ENCODE measurements around the gene SERTAD3.
"Not testable (repeated sequence)": the region's sequence is repeated elsewhere in the genome, so short reads cannot be mapped to it uniquely, and the experiment has no call there.

The SERTAD3 gene

DNA sequence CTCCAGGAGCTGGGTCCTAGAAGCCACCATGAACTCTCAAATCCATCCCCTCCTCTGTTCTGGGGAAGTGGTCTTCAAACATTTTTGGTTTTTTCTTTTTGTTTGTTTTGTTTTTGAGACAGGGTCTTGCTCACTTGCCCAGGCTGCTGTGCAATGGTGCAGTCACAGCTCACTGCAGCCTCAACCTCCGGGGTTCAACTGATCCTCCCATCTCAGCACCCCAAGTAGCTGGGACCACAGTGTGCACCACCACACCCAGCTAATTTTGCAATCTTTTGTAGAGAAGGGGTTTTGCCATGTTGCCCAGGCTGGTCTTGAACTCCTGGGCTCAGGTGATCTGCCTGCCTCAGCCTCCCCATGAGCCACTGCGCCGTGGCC is 14.5 kb upstream of the SERTAD3 start:
- DNase-seq (ENCODE audit: low read depth in 3 of 3, low spot score in 1 of 3): no peak

DNA sequence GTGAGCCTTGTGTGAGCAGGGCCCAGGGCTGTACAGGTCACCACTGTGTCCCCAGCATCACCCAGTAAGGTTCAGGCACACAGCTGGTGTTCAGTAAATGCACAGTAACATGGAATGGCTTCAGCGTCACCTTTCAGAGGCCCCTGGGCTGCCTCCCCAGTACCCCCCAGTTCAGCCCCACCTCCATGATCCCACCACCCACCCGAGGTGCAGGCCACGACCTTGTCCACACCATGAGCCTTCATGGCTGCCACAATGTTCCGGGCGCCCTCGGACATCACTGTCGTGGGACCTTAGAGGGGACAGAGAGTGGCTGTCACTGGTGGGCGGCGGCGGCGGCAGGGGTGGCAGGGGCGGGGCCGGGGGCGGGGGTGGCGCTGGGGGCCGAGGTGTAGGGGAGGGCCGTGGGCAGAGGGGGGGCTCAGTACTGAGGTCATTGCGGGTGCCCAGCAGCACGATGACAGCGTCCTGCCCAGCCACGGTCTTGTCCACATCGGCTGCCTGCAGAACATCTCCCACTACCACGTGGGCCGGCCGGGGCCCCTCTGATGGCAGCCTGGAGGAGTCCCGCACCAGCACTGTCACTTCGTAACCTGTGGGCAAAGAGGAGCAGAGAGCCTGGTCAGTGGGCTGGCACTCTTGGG is 13.9 kb upstream of the SERTAD3 start:
- no peak for DNase-seq (ENCODE audit: low read depth in 3 of 3, low spot score in 1 of 3)

DNA sequence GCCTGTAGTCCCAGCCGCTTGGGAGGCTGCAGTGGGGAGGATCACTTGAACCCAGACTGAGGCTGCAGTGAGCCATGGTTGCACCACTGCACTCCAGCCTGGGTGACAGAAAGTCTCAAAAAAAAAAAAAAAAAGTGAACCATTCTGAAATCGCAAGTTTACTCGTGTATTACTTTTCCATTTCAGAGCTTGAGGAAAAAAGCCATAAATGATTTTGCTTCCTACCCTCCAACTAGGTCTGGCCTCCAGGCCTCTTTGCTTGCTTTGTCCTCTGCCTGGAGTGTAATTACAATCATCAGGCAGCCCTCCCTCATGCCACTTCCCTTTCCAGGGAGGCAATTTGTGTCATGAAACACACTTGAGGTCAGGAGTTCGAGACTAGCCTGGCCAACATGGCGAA is 12.9 kb upstream of the SERTAD3 start:
- DNase-seq (ENCODE audit: low read depth in 3 of 3, low spot score in 1 of 3): no peak

DNA sequence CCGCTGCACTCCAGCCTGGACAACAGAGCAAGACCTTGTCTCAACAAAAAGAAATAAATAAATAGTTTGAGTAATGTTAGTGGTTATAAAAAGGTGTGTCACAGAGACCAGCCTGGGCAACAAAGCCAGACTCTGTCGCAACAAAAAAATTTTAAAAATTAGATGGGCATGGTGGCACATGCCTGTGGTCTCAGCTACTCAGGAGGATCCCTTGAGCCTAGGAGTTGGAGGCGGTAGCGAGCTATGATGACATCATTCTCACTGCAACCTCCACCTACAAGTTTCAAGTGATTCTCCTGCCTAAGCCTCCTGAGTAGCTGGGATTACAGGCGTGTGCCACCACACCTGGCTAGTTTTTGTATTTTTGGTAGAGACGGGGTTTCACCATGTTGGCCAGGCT is 9.8 kb upstream of the SERTAD3 start:
- DNase-seq (ENCODE audit: low read depth in 3 of 3, low spot score in 1 of 3): not testable (repeated sequence)

DNA sequence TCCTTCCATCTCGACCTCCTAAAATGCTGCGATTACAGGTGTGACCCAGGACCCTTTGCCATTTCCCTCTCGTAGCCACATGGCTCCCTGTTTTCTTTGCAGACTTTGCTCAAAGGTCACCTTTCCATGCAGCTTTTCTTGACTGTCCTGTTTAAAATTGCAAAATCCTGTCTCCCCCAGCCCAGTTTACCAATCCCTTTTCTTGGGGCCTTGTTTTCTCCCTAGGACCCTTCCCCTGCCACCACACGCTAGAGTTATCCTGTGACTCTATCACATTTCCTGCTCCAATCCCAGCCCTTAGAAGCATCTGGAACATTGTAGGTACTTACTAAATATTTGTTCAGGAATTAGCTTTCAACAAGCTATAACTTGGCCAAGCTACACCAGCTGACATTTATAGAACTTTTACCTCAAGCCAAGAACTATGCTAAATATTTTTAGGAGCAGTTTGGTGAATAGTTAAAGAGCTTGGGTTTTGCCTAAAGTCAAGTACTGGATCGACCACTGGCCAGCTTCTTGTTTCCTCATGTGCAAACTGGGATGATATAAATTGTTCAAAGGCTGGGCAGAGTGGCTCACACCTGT is 9.1 kb upstream of the SERTAD3 start:
- no peak for DNase-seq (ENCODE audit: low read depth in 3 of 3, low spot score in 1 of 3)

DNA sequence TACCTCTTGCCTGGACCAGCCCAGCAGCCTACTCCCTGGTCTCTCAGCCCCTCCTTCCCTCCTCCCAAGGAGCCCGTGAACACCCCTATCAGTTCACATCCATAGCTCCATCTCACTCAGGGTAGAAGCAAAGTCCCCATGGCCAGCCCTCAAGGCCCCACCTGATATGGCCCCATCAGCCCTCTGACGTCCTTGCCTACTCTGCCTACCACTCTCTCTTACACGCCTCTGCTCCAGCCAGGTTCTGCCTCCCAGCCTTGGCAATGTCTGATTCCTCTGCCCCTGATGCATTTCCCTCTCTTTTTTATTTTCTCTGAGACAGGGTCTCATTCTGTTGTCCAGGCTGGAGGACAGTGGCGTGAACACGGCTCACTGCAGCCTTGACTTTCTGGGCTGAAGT is 7.9 kb upstream of the SERTAD3 start:
- DNase-seq (ENCODE audit: low read depth in 3 of 3, low spot score in 1 of 3): no peak

DNA sequence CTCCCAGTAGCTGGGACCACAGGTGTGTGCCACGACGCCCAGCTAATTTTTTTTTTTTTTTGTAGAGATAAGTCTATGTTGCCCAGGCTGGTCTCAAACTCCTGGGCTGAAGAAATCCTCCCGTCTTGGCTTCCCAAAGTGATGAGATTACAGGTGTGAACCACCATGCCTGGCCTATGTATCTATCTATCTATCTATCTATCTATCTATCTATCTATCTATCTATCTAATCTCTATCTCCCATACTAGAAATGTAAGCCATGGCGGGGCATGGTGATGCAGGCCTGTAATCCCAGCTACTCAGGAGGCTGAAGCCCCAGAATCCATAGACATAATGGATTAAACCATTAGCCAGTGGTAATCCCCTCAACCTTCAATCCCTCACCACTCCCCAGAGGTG is 6.5 kb upstream of the SERTAD3 start:
- no peak for DNase-seq (ENCODE audit: low read depth in 3 of 3, low spot score in 1 of 3)

DNA sequence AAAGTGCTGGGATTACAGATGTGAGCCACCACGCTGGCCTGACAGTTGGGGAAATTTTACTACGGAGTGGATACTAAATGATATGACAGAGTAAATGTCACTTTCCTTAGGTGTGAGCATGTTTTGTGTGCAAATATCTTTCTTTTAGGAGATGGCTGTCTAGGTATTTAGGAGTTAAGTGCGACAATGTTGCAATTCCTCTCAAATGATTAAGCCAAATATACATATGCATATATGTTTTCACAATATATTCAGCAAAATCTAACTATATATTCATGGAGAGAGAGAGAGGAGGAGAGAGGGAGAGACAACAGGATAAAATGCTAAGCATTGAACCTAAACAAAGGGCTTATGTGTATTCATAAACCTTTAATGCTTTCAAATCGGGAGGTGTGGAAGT is 5.4 kb upstream of the SERTAD3 start:
- DNase-seq (ENCODE audit: low read depth in 3 of 3, low spot score in 1 of 3): no peak

DNA sequence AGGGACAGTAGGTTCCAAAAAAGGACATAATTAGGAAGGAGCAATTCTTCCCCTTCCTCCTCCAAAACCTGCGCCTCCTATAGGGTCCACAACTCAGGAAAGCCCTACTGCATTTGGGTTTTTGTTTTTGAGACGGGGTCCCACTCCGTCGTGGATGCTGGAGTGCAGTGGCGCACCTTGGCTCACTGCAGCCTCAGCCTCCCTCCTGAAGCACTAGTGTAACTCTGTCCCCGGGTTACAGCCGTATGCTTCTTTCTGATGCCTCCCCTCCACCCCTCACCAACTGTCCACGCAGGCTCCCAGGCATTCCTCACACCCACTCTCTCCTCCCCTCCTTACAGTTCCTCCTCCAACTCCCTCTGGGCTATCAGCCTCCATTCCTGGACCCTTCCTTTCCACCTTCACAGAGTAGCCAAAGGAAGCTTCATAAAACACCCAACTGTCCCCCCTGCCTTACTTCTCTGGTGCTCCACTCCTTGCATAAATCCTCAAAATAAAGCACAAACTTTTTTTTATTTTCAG is 2.2 kb upstream of the SERTAD3 start:
- DNase-seq (ENCODE audit: low read depth in 3 of 3, low spot score in 1 of 3): no peak

DNA sequence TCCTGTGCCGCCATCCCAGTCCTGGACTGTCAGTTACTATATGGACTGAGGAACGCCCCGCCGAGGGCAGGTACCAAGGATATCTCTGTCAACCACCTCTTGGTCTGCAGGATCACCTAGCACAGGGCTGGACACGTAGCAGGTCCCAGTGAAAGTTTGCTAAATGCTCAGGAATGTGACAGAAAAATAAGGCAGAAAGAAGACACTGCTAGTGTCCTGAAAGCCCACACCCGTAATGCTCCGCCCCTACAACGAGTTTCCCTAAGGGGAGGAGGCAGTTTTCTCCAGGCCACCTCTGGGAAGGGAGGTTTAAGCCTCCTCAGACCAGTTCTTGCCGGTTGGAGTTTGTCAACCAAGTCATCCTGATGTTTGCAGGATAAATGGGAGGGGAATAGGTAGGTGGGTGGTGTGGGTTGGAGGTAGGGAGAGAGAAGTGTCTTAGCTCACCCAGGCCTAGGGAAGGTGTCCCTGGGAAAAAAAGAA is 1.7 kb upstream of the SERTAD3 start:
- DNase-seq (ENCODE audit: low read depth in 3 of 3, low spot score in 1 of 3): no peak

DNA sequence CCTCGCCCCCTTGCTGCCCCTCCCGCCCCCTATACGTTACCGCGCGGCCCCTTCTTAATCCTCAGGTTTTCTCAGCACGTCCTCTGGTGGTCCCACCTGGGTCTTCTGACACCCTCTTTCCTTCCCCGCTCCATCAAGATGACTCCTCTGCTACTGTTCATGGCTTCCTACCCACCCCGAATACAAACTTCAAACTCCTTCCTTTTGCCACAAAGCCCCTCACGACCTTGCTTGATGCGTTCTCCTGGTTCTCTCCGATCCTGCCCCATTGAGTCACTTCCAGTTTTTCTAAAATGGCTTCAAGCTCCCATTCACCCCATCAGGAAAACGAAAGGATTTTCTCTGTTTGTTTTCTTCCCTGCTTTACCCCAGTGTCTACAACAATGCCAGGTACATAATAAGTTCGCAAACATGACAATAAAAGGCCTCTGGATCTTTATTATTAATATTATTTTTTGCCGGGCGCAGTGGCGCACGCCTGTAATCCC is 734 bp upstream of the SERTAD3 start:
- no peak for DNase-seq (ENCODE audit: low read depth in 3 of 3, low spot score in 1 of 3)

DNA sequence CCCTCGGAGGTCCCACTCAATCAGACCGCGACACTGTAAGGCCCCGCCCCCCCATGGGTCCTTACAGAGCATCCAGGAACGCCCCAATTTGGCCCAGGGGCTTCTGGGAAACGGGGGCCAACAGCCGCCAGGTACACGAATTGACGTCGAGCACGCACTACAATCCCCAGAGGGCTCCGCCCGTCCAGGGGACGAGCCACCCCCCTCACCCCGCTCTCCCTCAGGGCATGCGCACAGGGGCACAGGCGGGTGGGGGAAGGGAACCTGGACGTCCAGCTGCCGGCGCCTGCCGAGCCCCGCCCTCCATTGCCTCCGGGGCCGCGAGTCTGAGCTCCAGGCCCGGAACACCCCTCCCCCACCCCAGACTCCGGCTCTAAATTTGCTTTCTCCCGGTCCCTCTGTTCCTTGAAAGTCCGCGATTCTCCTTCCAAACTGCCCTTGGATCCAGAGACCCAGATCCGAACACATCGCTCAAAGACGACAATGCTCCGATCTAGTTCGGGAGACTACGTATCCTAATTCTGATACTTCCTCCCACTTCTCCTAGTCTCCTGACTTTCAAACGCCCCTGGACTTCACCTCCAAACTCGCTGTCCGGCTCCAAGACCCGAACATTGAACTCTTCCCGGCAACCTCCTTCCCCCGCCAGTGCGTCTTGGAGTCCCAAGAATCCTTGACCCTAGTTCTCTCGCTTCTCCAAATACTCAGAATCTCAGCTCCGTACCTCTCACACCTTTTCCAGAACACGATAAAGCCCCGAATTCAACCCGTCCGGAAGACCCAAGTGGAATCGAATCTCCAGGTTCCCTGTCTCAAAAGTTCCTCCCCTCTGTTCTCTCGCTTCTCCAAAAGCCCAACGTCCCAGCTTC is 770 bp downstream of the SERTAD3 start:
- peak; percentile 96 to 99 (median 97) for DNase-seq (ENCODE audit: low read depth in 3 of 3, low spot score in 1 of 3)

DNA sequence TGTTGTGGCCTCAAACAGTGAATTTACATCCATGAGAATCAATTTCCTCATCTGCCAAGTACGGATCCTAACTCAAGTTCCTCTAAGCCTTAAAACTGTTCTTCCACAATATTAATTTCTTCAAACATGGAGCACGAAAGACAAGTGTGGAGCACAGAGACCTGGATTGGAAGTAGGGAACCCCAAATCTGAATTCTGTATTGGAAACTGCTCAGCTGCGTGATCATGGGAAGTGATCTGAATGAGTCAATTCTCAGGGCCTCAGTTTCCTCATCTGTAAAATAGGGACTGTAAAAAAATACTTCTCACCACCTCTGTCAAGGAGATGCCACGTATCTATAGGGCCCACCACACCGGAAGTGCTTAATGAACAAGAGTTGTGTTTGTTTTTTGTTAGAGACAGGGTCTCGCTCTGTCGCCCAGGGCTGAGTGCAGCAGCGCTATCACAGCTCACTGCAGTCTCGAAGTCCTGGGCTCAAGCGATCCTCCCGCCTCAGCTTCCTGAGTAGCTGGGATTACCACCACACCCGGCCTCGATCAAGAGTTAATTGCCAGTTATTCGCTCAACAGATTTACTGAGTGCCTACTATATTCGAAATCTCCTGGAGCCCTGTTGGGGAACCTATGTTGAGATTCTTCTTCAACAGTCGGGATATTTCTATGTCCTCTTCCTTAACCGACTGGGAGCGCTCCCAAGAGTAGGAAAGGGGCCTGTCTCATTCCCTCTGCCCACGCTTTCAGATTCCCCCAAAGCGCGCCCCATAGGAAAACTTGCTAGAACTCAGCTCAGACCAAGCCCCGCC is 1.6 kb downstream of the SERTAD3 start:
- DNase-seq (ENCODE audit: low read depth in 3 of 3, low spot score in 1 of 3): no peak

DNA sequence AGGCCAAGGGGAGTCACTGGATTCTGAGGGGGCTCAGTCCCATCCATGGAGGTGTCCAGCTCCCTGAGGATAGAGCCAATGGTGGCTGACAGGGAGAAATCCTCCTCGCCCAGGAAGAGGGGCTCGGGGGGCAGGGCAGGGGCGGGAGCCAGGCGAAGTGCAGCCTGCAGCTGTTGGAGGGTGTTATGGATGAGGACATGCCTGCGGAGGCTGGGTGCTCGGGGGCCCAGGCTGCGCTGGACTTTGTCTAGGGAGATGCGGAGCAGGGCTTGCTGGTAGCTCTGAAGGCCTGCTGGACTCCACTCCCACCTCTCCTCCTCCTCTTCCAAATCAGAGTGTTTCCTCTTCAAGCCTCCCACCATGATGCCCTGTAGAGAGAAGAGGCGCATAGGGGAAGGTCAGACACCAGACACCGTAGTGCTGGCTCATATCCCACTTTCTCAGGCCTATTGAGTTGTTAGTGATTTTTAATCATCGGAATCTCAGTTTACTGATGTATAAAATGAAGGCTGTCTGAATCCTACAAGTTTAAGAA is 2.3 kb downstream of the SERTAD3 start:
- DNase-seq (ENCODE audit: low read depth in 3 of 3, low spot score in 1 of 3): no peak

DNA sequence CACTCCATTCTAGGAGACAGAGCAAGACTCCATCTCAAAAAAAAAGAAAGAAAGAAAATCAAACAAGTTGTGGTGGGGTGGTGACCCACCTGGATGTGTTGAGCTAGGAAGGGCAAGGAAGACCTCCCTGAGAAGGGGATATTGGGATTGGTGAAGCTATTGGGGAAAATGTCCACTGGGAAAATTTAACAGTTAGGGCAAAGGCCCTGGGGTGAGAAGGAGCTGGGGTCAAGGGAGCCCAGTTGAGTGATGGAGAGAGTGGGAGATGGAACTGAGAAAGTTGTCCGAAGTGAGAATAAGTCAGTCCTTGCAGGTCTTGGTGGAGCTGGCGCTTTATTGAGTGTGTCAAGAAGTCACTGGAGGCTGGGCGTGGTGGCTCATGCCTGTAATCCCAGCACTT is 5.9 kb downstream of the SERTAD3 start:
- DNase-seq (ENCODE audit: low read depth in 3 of 3, low spot score in 1 of 3): no peak

DNA sequence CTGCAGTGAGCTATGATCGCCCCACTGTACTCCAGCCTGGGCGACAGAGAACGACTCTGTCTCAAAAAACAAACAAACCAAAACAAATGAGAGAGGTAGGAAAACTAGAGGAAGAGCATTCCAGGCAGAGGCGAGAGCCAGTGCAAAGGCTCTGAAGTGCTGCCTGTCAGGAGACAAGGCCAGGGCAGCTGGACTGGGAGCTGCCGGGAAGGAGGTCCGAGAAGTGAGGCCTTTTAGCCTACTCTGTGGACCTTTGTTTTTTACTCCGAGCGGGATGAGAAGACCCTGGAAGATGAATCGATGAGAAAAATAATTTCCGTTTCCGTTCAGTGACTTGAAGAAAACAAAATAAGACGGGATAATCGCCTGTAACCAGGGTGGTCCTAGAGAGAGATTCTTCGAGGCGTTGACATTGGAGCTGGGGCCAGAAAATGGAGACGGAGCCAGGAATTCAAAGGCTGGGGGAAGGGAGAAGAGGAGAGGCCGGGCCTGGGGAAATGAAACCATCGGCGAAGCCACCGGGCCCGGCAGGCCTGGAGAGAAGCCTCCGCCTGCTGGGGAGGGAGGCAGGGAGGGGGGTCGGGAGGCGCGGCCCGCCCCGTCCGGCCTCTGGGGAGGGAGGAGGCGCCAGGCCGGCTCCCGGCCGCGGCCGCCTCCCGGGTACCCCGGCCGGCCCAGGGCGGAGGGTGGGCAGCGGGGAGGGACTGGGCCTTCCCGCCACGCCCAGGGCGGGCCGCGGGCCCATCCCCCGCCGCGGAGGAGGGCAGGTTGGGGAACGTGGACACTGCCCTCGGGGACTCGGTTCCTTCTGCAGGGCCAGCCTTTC is 10.5 kb downstream of the SERTAD3 start:
- no peak for DNase-seq (ENCODE audit: low read depth in 3 of 3, low spot score in 1 of 3)

DNA sequence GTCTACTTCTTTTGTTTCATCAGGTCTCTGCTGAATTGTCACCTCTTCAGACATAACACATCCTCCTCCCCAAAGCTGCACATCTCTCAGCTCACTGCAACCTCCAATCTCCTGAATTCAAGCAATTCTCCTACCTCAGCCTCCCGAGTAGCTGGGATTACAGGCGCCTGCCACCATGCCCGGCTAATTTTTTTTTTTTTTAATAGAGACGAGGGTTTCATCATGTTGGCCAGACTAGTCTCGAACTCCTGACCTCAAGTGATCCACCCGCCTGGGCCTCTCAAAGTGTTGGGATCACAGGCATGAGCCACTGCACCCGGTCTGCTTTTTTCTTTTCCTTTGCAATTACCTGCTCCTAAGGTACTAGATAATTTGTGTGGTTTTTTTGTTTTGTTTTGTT is 11.4 kb downstream of the SERTAD3 start:
- DNase-seq (ENCODE audit: low read depth in 3 of 3, low spot score in 1 of 3): not testable (repeated sequence)

DNA sequence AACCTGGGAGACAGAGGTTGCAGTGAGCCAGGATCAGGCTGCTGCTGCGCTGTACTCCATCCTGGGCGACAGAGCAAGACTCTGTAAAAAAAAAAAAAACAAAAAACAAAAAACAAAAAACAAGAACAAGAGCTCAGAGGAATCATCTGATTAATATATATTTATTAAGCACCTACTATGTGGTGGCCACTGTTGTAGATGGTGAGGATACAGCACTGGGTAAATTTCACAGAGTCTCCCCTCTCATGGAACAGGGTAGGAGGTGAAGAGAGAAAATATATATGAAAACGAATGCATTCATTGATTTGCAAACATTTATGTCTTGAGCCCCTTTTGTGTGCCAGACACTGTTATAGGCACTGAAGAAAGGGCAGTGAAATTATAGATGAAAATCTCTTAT is 12.4 kb downstream of the SERTAD3 start:
- DNase-seq (ENCODE audit: low read depth in 3 of 3, low spot score in 1 of 3): no peak

DNA sequence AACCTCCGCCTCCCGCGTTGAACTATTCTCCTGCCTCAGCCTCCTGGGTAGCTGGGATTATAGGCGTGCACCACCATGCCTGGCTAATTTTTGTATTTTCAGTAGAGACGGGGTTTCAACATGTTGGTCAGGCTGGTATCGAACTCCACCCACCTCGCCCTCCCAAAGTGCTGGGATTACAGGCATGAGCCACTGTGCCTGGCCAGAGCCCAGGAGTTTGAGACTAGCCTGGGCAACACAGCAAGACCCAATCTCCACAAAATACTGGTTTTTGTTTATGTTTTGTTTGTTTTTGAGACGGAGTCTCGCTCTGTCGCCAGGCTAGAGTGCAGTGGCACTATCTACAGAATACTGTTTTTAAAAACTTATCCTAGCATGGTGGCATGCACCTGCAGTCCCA is 13.9 kb downstream of the SERTAD3 start:
- not testable (repeated sequence) for DNase-seq (ENCODE audit: low read depth in 3 of 3, low spot score in 1 of 3)

DNA sequence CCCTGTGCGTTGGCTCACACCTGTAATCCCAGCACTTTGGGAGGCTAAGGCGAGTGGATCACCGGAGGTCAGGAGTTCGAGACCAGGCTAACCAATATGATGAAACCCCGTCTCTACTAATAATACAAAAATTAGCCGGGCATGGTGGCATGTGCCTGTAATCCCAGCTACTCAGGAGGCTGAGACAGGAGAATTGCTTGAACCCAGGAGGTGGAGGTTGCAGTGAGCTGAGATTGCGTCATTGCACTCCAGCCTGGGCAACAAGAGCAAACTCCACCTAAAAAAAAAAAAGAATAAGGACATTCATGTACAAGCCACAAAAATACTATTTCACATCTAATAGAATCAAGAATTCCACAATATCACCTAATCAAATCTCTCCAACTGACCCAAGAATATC is 15.9 kb downstream of the SERTAD3 start:
- not testable (repeated sequence) for DNase-seq (ENCODE audit: low read depth in 3 of 3, low spot score in 1 of 3)
